Measurements from ENCODE around the gene KLHDC4.

DNA sequence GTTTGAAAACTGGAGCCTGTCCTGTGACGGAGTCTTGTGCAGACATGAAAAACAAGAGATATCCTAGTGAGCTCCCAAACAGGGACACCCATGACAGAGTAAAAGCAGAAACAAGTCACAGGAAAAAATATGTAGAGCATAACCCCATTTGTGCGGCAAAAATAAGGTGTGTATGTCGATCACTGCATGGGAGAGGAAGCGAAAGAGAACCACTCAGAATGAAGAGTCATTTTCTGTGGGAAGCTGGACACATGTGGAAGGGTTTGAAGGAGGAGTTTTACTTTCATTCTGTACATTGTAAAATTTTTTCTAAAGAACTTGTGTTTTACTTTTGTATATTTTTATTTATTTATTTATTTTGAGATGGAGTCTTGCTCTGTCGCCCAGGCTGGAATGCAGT, 91.4 kb downstream of the KLHDC4 start:
- TF ChIP-seq EZH2 (IDR thresholded peaks at IDR 0.05; ENCODE audit: borderline replicate concordance, insufficient read depth, low read depth, low read length, poor library complexity, severe bottlenecking), result no peak
- TF ChIP-seq, protein P1, sequence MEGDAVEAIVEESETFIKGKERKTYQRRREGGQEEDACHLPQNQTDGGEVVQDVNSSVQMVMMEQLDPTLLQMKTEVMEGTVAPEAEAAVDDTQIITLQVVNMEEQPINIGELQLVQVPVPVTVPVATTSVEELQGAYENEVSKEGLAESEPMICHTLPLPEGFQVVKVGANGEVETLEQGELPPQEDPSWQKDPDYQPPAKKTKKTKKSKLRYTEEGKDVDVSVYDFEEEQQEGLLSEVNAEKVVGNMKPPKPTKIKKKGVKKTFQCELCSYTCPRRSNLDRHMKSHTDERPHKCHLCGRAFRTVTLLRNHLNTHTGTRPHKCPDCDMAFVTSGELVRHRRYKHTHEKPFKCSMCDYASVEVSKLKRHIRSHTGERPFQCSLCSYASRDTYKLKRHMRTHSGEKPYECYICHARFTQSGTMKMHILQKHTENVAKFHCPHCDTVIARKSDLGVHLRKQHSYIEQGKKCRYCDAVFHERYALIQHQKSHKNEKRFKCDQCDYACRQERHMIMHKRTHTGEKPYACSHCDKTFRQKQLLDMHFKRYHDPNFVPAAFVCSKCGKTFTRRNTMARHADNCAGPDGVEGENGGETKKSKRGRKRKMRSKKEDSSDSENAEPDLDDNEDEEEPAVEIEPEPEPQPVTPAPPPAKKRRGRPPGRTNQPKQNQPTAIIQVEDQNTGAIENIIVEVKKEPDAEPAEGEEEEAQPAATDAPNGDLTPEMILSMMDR (IDR thresholded peaks at IDR 0.05), result no peak

All from B cell (primary cell).